Tibial nerve (tissue), 4 donors: ENCODE measurements around the gene MAP7D3.

Experiments
- EP300 ChIP-seq, 2 donors: sonication (generic); formaldehyde crosslinking; IDR thresholded peaks; one replicate each; pipeline ENCODE4 v1.6.1; 2017; ENCODE audit warnings: antibody characterized with exemption in 2 of 2, mild to moderate bottlenecking in 1 of 2
- POLR2A ChIP-seq, 2 donors: fragments of 450-650 bp; IDR thresholded peaks; one replicate each; pipeline ENCODE4 v1.6.1; 2017; ENCODE audit warnings: antibody characterized with exemption in 2 of 2, mild to moderate bottlenecking in 2 of 2, moderate library complexity in 2 of 2
- TF ChIP-seq, protein P1 (sequence below), 5 experiments: fragments of 200-600 bp in 3 of 5; fragments of 450-650 bp in 2 of 5; sonication (generic) in 3 of 5; IDR thresholded peaks; one replicate each; pipeline ENCODE4 v1.5.1; 2016 to 2019; ENCODE audit warnings: antibody characterized with exemption in 5 of 5, mild to moderate bottlenecking in 3 of 5, moderate library complexity in 2 of 5

DNA sequence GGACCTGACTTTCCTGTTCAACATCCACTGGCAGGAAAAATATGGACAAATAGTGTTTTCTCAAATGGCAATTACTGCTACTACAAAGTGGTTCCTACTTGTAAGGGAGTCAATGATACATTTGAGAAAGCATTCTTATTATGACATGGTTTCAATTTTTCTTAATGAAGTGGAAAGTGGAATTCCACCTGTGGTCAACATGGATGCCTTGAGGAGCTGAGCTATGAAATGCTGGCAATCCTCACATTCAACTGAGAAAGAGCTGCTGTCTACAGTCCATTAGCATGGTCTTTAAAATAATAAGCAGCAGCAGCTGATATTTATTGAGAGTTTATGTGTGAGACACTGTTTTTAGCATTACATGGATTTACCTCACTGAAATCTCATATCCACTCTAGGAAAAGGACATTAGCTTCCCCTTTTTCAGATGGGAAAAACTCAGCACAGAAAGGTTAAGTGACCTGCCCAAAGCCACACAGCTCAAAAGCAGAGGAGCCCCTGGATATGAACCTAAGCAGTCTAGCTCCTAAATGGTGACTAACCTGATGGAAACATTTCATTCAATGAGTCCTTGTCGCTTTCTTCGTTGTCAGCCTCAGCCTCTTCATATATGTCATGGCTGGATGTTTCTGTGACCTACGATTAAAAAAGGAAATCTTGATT lies 29.2 kb downstream of the MAP7D3 start:
- TF ChIP-seq, protein P1, sequence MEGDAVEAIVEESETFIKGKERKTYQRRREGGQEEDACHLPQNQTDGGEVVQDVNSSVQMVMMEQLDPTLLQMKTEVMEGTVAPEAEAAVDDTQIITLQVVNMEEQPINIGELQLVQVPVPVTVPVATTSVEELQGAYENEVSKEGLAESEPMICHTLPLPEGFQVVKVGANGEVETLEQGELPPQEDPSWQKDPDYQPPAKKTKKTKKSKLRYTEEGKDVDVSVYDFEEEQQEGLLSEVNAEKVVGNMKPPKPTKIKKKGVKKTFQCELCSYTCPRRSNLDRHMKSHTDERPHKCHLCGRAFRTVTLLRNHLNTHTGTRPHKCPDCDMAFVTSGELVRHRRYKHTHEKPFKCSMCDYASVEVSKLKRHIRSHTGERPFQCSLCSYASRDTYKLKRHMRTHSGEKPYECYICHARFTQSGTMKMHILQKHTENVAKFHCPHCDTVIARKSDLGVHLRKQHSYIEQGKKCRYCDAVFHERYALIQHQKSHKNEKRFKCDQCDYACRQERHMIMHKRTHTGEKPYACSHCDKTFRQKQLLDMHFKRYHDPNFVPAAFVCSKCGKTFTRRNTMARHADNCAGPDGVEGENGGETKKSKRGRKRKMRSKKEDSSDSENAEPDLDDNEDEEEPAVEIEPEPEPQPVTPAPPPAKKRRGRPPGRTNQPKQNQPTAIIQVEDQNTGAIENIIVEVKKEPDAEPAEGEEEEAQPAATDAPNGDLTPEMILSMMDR (IDR thresholded peaks at IDR 0.05): no peak
- TF ChIP-seq POLR2A (IDR thresholded peaks at IDR 0.05): no peak
- TF ChIP-seq EP300 (IDR thresholded peaks at IDR 0.05): no peak
